CD14-positive monocyte (primary cell): Measurements from ENCODE around the gene IRS1. TPM values are rescaled to one million over a fixed set of nuclear protein-coding genes. Genes with fewer than 3 reads are reported as not detected.

Experiments used
- DNase-seq, 3 donors: peaks; one replicate each; pipeline ENCODE4 v3.0.0-alpha.2; 2011 to 2022
- H2AFZ ChIP-seq: 2 replicates; pipeline ENCODE4 v1.6.0; 2012; ENCODE audit warnings: mild to moderate bottlenecking, low read depth, low read length, inconsistent platforms; ENCODE audit not compliant: insufficient read depth, poor library complexity, severe bottlenecking
- H3K27ac ChIP-seq, 2 donors: 1 replicate in 1 of 2; 2 replicates in 1 of 2; pipeline ENCODE4 v1.5.1; 2012 to 2013; ENCODE audit warnings: low read length in 2 of 2, control low read depth in 1 of 2, inconsistent platforms in 1 of 2, low read depth in 1 of 2, mild to moderate bottlenecking in 1 of 2
- H3K27me3 ChIP-seq, 2 donors: one replicate each; pipeline versions ENCODE4 v1.6.0 to v1.6.1; 2011 to 2013; ENCODE audit warnings: low read length in 2 of 2; ENCODE audit not compliant: control insufficient read depth in 2 of 2, insufficient read depth in 2 of 2
- H3K36me3 ChIP-seq, 2 donors: replicated peaks in 1 of 2; 1 replicate in 1 of 2; 2 replicates in 1 of 2; pipeline versions ENCODE4 v1.5.1 to v1.6.1; 2012 to 2013; ENCODE audit warnings: low read length in 2 of 2, control low read depth in 1 of 2, inconsistent platforms in 1 of 2, mild to moderate bottlenecking in 1 of 2; ENCODE audit not compliant: insufficient read depth in 2 of 2, control insufficient read depth in 1 of 2
- H3K4me1 ChIP-seq, 2 donors: 1 replicate in 1 of 2; 2 replicates in 1 of 2; pipeline versions ENCODE4 v1.5.1 to v1.6.1; 2012 to 2013; ENCODE audit warnings: low read length in 2 of 2, control low read depth in 1 of 2, inconsistent platforms in 1 of 2, mild to moderate bottlenecking in 1 of 2, moderate library complexity in 1 of 2; ENCODE audit not compliant: insufficient read depth in 2 of 2, control insufficient read depth in 1 of 2
- H3K4me2 ChIP-seq: replicated peaks from 2 replicates; pipeline ENCODE3; 2012; ENCODE audit warnings: low read length, moderate library complexity, mild to moderate bottlenecking; ENCODE audit not compliant: poor library complexity, severe bottlenecking; ENCODE audit errors: extremely low read depth
- H3K4me3 ChIP-seq, 3 experiments: fragments of 200-600 bp in 1 of 3; sonication (generic) in 1 of 3; replicated peaks in 1 of 3; 1 replicate in 2 of 3; 2 replicates in 1 of 3; pipeline ENCODE4 v1.5.1; 2011 to 2013; ENCODE audit warnings: low read length in 3 of 3, mild to moderate bottlenecking in 3 of 3, control low read depth in 2 of 3, low read depth in 2 of 3, inconsistent platforms in 1 of 3, moderate library complexity in 1 of 3
- H3K79me2 ChIP-seq: 2 replicates; pipeline ENCODE4 v1.6.0; 2012; ENCODE audit warnings: mild to moderate bottlenecking, control low read depth, inconsistent platforms, low read length, moderate library complexity; ENCODE audit not compliant: insufficient read depth
- H3K9ac ChIP-seq: 2 replicates; pipeline ENCODE4 v1.6.0; 2017; ENCODE audit warnings: low read length, mild to moderate bottlenecking; ENCODE audit not compliant: insufficient read depth, poor library complexity, severe bottlenecking
- H3K9me3 ChIP-seq, 2 donors: replicated peaks in 1 of 2; 1 replicate in 1 of 2; 2 replicates in 1 of 2; pipeline versions ENCODE4 v1.5.1 to v1.6.1; 2012 to 2013; ENCODE audit warnings: low read length in 2 of 2, control low read depth in 1 of 2; ENCODE audit not compliant: control insufficient read depth in 1 of 2, insufficient read depth in 1 of 2
- H4K20me1 ChIP-seq: 2 replicates; pipeline ENCODE4 v1.6.0; 2012; ENCODE audit warnings: mild to moderate bottlenecking, low read length, control low read depth, moderate library complexity; ENCODE audit not compliant: insufficient read depth
- H3K27ac Mint-ChIP-seq, 7 donors: one replicate each; pipeline ENCODE4 v1.8.0; 2020; ENCODE audit warnings: mild to moderate bottlenecking in 7 of 7, mixed read lengths in 7 of 7, moderate library complexity in 6 of 7, inconsistent platforms in 2 of 7
- H3K27me3 Mint-ChIP-seq, 3 donors: one replicate each; pipeline ENCODE4 v1.8.0; 2021 to 2022; ENCODE audit warnings: low read depth in 3 of 3, mild to moderate bottlenecking in 3 of 3, mixed read lengths in 3 of 3, moderate library complexity in 3 of 3, inconsistent platforms in 1 of 3
- H3K36me3 Mint-ChIP-seq, 2 donors: one replicate each; pipeline ENCODE4 v1.8.0; 2020; ENCODE audit warnings: mixed read lengths in 2 of 2, inconsistent platforms in 1 of 2, mild to moderate bottlenecking in 1 of 2
- H3K4me1 Mint-ChIP-seq: one replicate; pipeline ENCODE4 v1.8.0; 2020; ENCODE audit warnings: mild to moderate bottlenecking, mixed read lengths
- H3K4me3 Mint-ChIP-seq, 2 donors: one replicate each; pipeline ENCODE4 v1.8.0; 2020; ENCODE audit warnings: mild to moderate bottlenecking in 2 of 2, mixed read lengths in 2 of 2, moderate library complexity in 1 of 2
- H3K9me3 Mint-ChIP-seq, 7 donors: one replicate each; pipeline ENCODE4 v1.8.0; 2020 to 2022; ENCODE audit warnings: mixed read lengths in 7 of 7, mild to moderate bottlenecking in 6 of 7, moderate library complexity in 6 of 7, inconsistent platforms in 2 of 7
- CTCF ChIP-seq: fragments of 200-600 bp; IDR thresholded peaks from one replicate; pipeline ENCODE4 v1.8.0; 2022; ENCODE audit warnings: antibody characterized with exemption, mild to moderate bottlenecking
- WGBS: methylation state at CpG from one replicate; pipeline ENCODE4 v1.1.5; 2013; ENCODE audit warnings: missing lambda C conversion rate; ENCODE audit not compliant: insufficient coverage; 5-methylcytosine and 5-hydroxymethylcytosine counted together
- intact Hi-C, 2 donors: fragments of 100-400 bp; cut with micrococcal nuclease; formaldehyde crosslinking; loops; one replicate each; pipeline versions ENCODE4 v1.15.0 to v1.15.1; 2023
- polyA plus RNA-seq, 3 donors: library from polyadenylated mRNA; depleted of rRNA in 1 of 3; unstranded in 2 of 3; stranded (reverse) in 1 of 3; fragments of 300-500 nt in 2 of 3; fragments of >200 nt in 1 of 3; fragmentation: Illumina TruSeq in 2 of 3; gene quantifications; 1 replicate in 2 of 3; 2 replicates in 1 of 3; pipeline ENCODE4 v1.2.3, GENCODE V29; 2012 to 2021

The IRS1 gene
- polyA plus RNA-seq, 3 donors, result 0.10 to 0.19 TPM; not detected in 1

DNA sequence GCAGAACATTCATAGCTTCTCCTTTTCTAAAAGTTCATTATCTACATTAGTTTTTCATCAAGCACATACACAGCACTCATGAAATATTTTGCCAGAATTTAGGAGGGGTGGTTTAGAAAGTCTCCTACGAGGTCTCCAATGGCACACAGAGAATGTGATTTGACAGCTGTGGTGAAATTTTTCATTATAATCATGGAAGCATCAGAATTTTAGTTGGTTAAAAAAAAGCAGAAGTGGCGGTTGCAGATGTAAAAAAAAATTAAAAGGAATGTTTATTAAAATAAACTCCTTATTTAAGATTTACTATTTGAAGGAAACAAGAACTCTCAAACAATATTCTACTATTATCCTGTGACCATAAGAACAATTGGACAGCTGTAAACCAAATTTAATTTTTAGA is 25.4 kb upstream of the IRS1 start:
- H3K9ac ChIP-seq, result no peak overlapping the region
- peaks cover 2% of the 10 kb centered on the region for H3K4me1 Mint-ChIP-seq
- H3K9me3 ChIP-seq, result no peaks in the 10 kb centered on the region

DNA sequence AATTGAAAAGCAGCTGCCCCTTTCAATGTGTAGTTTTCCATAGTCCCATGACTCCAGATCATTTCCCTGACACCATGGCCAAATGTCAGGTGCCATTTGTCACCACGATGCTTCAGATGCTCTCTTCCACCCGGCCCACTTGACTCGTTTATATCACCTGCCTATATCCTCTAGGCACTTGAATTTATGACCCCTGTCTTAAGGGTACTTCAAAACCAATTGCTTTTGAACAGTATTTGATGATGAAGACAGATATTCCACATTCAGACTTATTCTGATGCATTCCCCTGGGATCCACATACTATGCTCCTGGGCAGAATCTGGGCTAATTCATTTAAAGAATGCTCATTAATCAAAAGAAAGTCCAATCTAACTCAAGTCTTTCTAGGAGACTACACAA is 19.3 kb upstream of the IRS1 start:
- Mint-ChIP-seq H3K27ac (no peak overlapping the region), H3K27me3 (peaks cover 8 to 13% (median 8%) of the 10 kb centered on the region in 3 donors), H3K9me3 (peaks cover 0 to 5% (median 0%) of the 10 kb centered on the region in 7 donors), H3K4me3 (no peak overlapping the region), H3K36me3 (no peaks in the 10 kb centered on the region), H3K4me1 (no peaks in the 10 kb centered on the region)
- Histone ChIP-seq H2AFZ (no peak overlapping the region), H3K36me3 (no peaks in the 10 kb centered on the region), H3K4me3 (no peak overlapping the region), H3K9me3 (no peaks in the 10 kb centered on the region), H3K4me2 (no peak overlapping the region), H3K79me2 (no peaks in the 10 kb centered on the region), H3K27me3 (no peaks in the 10 kb centered on the region), H3K9ac (no peak overlapping the region), H3K27ac (no peak overlapping the region), H4K20me1 (no peaks in the 10 kb centered on the region), H3K4me1 (no peaks in the 10 kb centered on the region)
- no peak for TF ChIP-seq CTCF
- intact Hi-C loops, result no loop called here
- WGBS, result 67% methylated on average over 1 of the region's 3 CpGs
- DNase-seq, result no peak

More for the DNA sequence above, 25.4 kb upstream of the IRS1 start:
- Mint-ChIP-seq H3K9me3 (peaks cover 0 to 2% (median 0%) of the 10 kb centered on the region in 7 donors), H3K36me3 (no peaks in the 10 kb centered on the region), H3K4me3 (no peak overlapping the region), H3K27ac (no peak overlapping the region), H3K27me3 (peaks cover 3 to 11% (median 5%) of the 10 kb centered on the region in 3 donors)
- no peak for TF ChIP-seq CTCF
- Histone ChIP-seq H3K4me2 (no peak overlapping the region), H4K20me1 (no peaks in the 10 kb centered on the region), H3K4me3 (no peak overlapping the region), H3K27ac (no peak overlapping the region), H3K36me3 (no peaks in the 10 kb centered on the region), H3K27me3 (no peaks in the 10 kb centered on the region), H3K4me1 (no peaks in the 10 kb centered on the region), H2AFZ (no peak overlapping the region), H3K79me2 (no peaks in the 10 kb centered on the region)
- no peak for DNase-seq
- no CpG with 5 or more reads among the region's 2 CpGs for WGBS
- intact Hi-C loops, result no loop called here
